GM21528 (cell line): ENCODE data around the gene DAD1.

ENCODE experiments used
- ATAC-seq: cut with Tn5 transposase; IDR thresholded peaks from one replicate; pipeline ENCODE4 v1.9.1; 2021; ENCODE audit warnings: mild to moderate bottlenecking, moderate library complexity; ENCODE audit not compliant: unreplicated experiment, low FRiP score

The DAD1 gene

GRCh38 chr14:22540811-22541360 lies 48.1 kb downstream of the DAD1 start:
- no peak for ATAC-seq

GRCh38 chr14:22540293-22540692 lies 48.7 kb downstream of the DAD1 start:
- ATAC-seq = no peak

- no peak for ATAC-seq
Observed at GRCh38 chr14:22539831-22540230, 49.2 kb downstream of the DAD1 start.

GRCh38 chr14:22538671-22539228 lies 50.3 kb downstream of the DAD1 start:
- ATAC-seq = no peak

- no peak for ATAC-seq
Observed at GRCh38 chr14:22537436-22538310, 51.4 kb downstream of the DAD1 start.

GRCh38 chr14:22536853-22537338 lies 52.1 kb downstream of the DAD1 start:
- ATAC-seq = peak; percentile 59

- ATAC-seq = no peak
Observed at GRCh38 chr14:22535916-22536315, 53.1 kb downstream of the DAD1 start.

- no peak for ATAC-seq
Observed at GRCh38 chr14:22535126-22535525, 53.9 kb downstream of the DAD1 start.

GRCh38 chr14:22534547-22534946 lies 54.5 kb downstream of the DAD1 start:
- no peak for ATAC-seq

- ATAC-seq = no peak
Observed at GRCh38 chr14:22533739-22534359, 55.2 kb downstream of the DAD1 start.

GRCh38 chr14:22533057-22533704 lies 55.8 kb downstream of the DAD1 start:
- no peak for ATAC-seq

DNA sequence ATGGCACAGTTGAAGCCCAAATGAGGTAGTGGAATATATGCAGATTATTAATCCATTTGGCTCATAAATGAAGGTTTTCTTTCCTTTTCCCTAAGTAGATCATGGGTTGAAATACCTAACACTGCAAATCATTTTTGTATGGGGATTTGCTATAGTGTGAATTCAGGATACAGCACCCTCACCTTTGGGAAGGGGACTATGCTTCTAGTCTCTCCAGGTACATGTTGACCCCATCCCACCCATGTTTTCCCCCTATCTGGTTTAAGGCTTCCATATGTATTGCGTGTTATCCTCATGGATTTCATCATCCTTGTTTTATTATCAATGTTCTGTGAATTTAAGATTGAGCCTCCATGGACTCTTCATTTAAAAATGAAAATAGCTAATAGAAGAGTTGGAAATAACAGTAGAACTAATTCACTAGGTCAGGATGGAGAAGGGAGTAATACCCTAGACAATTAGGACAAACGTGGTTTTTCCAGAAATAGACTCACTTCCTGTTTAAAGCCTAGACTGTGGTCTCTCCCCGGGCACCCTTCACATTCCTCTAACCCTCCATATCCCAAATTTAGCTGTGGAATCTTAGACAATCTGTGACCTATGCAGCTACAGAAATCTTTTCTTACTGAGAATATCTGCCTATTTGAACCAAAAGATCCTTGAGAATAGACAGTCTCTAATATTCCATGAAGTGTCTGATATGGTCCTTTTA lies 56.5 kb downstream of the DAD1 start:
- ATAC-seq = no peak

DNA sequence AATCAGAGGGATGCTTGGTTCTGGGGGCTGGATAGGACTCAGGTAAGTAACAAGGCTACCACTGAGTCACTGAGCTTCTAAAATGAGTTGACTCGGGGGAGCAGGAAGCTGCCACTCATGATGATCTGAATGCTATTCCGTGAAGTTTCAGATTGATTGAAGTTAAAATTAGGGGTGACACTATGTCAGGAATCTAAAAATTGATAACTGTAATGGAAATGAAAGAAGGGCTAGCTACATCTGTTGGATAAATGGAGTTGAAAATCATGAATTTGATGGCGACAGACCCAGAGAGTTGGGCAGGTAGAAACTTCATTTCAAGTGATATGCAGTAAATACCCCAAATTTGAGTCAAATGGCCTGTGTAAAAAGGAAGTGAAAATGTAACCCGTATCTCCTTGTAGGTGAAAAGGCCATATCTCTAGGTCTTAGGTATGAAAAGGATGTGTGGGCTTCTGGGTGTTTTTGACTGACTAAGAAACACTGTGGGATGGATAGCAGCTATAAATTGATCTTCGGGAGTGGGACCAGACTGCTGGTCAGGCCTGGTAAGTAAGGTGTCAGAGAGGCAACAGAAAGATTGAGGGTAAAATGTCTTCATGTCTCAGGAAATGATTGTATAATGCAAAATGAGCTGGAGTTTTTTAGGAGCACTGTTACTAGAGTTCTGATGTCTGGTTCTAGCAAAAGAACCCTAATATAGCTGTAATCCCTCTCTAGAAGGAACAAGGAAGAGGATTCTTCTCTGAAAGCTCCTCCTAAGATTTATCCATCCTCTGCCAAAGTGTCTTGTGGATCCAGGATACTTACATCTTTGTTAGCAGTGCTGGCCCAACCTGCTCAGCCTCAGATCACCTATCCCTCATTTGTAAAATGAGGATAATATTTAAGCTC lies 57.3 kb downstream of the DAD1 start:
- ATAC-seq = peak; percentile 69

GRCh38 chr14:22530127-22530526 lies 58.9 kb downstream of the DAD1 start:
- no peak for ATAC-seq

GRCh38 chr14:22526744-22527143 lies 62.3 kb downstream of the DAD1 start:
- ATAC-seq = no peak

GRCh38 chr14:22526218-22526617 lies 62.8 kb downstream of the DAD1 start:
- no peak for ATAC-seq

- ATAC-seq = no peak
Observed at GRCh38 chr14:22524784-22525161, 64.3 kb downstream of the DAD1 start.

- no peak for ATAC-seq
Observed at GRCh38 chr14:22524115-22524783, 64.8 kb downstream of the DAD1 start.

- ATAC-seq = no peak
Observed at GRCh38 chr14:22523283-22523682, 65.7 kb downstream of the DAD1 start.
